ENCODE measurements around the gene PAF1. TPM values are rescaled to one million over a fixed set of nuclear protein-coding genes. Genes with fewer than 3 reads are reported as not detected.

The PAF1 gene
- total and polyA plus RNA-seq, 2 donors (not counting 3 experiments of a cell fraction or from before 2014, with no cell fraction given), result 55.1 to 90.8 TPM

GRCh38 chr19:39384839-39385568 is 5.9 kb downstream of the PAF1 start:
- Histone ChIP-seq H3K79me2 (ENCODE audit: control insufficient read depth, insufficient read depth, low read length) (peaks cover under 1% of the 10 kb centered on the region), H3K36me3 (ENCODE audit: control insufficient read depth in 2 of 2, extremely low read depth in 1 of 2, insufficient read depth in 2 of 2, low read length in 2 of 2) (peaks cover 8 to 63% of the 10 kb centered on the region in 2 experiments), H2AFZ (ENCODE audit: low read depth, low read length) (no peak overlapping the region), H3K4me2 (ENCODE audit: insufficient read depth, low read length) (no peak overlapping the region), H3K4me3 (replicated peaks in 1 of 3; ENCODE audit: insufficient read depth in 1 of 3, low read depth in 1 of 3, low read length in 3 of 3) (no peak overlapping the region), H3K9ac (replicated peaks; ENCODE audit: extremely low read depth, insufficient read depth, low read length) (no peak overlapping the region), H3K27ac (ENCODE audit: insufficient read depth, low read depth, low read length) (no peak overlapping the region), H3K4me1 (ENCODE audit: control insufficient read depth, extremely low read depth, insufficient read depth, low read length) (peaks cover under 1% of the 10 kb centered on the region), H3K9me3 (replicated peaks; ENCODE audit: control insufficient read depth, insufficient read depth, low read length) (no peaks in the 10 kb centered on the region), H3K9me1 (replicated peaks; ENCODE audit: control insufficient read depth, extremely low read depth, insufficient read depth, low read length) (no peaks in the 10 kb centered on the region), H3K27me3 (ENCODE audit: control insufficient read depth in 2 of 2, insufficient read depth in 2 of 2, low read length in 2 of 2) (no peaks in the 10 kb centered on the region), H4K20me1 (replicated peaks; ENCODE audit: control insufficient read depth, extremely low read depth, insufficient read depth, low read length) (no peaks in the 10 kb centered on the region)
- DNase-seq (ENCODE audit: low read depth, low spot score) (no peak), FAIRE-seq (no peak)
- ChIA-PET POLR2A (no interaction called here), CTCF (no interaction called here)
- no TSS peak for BruUV-seq (replicated peaks)
- TF ChIP-seq FOS (IDR thresholded peaks at IDR 0.05; ENCODE audit: borderline replicate concordance, insufficient read depth, low read length) (no peak), GATA2 (IDR thresholded peaks at IDR 0.05; ENCODE audit: insufficient read depth, insufficient read length, low read depth, low read length) (no peak), CTCF (IDR thresholded peaks at IDR 0.05; ENCODE audit: extremely low read depth in 1 of 2, insufficient read depth in 1 of 2, low read depth in 1 of 2, low read length in 2 of 2) (no peak), POLR2A (IDR thresholded peaks at IDR 0.05; ENCODE audit: low read depth, low read length) (no peak)
- intact Hi-C loops (cut with micrococcal nuclease), result no loop called here
- dilution Hi-C loops (cut with MboI; ENCODE audit: extremely low pct_ligation_motif_present, low sequenced_read_pairs), result no loop called here

Data from endothelial cell of umbilical vein (primary cell).